HTR-8/SVneo (cell line): ENCODE measurements around the gene FAM120C.

Source experiments
- DNase-seq: peaks from one replicate; pipeline ENCODE4 v3.0.0; 2011; ENCODE audit warnings: low spot score, mixed read lengths; ENCODE audit not compliant: insufficient read length
- FAIRE-seq: peaks from 2 replicates; lab custom pipeline; 2011; peaks lifted over from hg19 to GRCh38; lab: Jason Lieb, UNC

FAM120C gene

GRCh38 chrX:54043541-54044125 lies 139.4 kb downstream of the FAM120C start:
- no peak for FAIRE-seq
- peak; percentile 4 for DNase-seq

GRCh38 chrX:54043056-54043455 lies 140.0 kb downstream of the FAM120C start:
- FAIRE-seq (no peak), DNase-seq (no peak)

GRCh38 chrX:54042609-54043021 lies 140.4 kb downstream of the FAM120C start:
- DNase-seq (peak; percentile 40), FAIRE-seq (no peak)

GRCh38 chrX:54030329-54030728 lies 152.7 kb downstream of the FAM120C start:
- FAIRE-seq, result no peak
- DNase-seq, result no peak

GRCh38 chrX:54029529-54030143 lies 153.4 kb downstream of the FAM120C start:
- no peak for DNase-seq
- no peak for FAIRE-seq

- DNase-seq (no peak), FAIRE-seq (no peak)
Measured at GRCh38 chrX:54024350-54024749, 158.7 kb downstream of the FAM120C start.
